Thymus (tissue), 11 donors: ENCODE measurements around the gene MORC3. TPM values are rescaled to one million over a fixed set of nuclear protein-coding genes. Genes with fewer than 3 reads are reported as not detected.

Experiments
- DNase-seq, 9 donors: peaks; one replicate each; pipeline ENCODE4 v3.0.0-alpha.2; 2013; ENCODE audit warnings: low spot score in 9 of 9, low read depth in 6 of 9, missing footprints in 1 of 9
- H3K27ac ChIP-seq, 2 donors: one replicate each; pipeline ENCODE4 v1.5.1; 2013; ENCODE audit warnings: control low read depth in 1 of 2, low read depth in 1 of 2, low read length in 1 of 2, mild to moderate bottlenecking in 1 of 2, moderate library complexity in 1 of 2
- H3K27me3 ChIP-seq, 2 donors: one replicate each; pipeline ENCODE4 v1.5.1; 2013; ENCODE audit warnings: low read length in 1 of 2; ENCODE audit not compliant: control insufficient read depth in 2 of 2, insufficient read depth in 1 of 2
- H3K36me3 ChIP-seq, 2 donors: one replicate each; pipeline ENCODE4 v1.5.1; 2013; ENCODE audit warnings: low read length in 1 of 2, mild to moderate bottlenecking in 1 of 2, moderate library complexity in 1 of 2; ENCODE audit not compliant: control insufficient read depth in 2 of 2, insufficient read depth in 2 of 2
- H3K4me1 ChIP-seq, 2 donors: one replicate each; pipeline ENCODE4 v1.5.1; 2013; ENCODE audit warnings: low read length in 2 of 2; ENCODE audit not compliant: control insufficient read depth in 2 of 2, insufficient read depth in 2 of 2
- H3K4me3 ChIP-seq, 2 donors: one replicate each; pipeline ENCODE4 v1.5.1; 2013; ENCODE audit warnings: low read length in 2 of 2, control low read depth in 1 of 2, mild to moderate bottlenecking in 1 of 2
- H3K9me3 ChIP-seq, 2 donors: one replicate each; pipeline ENCODE4 v1.5.1; 2013; ENCODE audit warnings: low read length in 1 of 2, mild to moderate bottlenecking in 1 of 2; ENCODE audit not compliant: control insufficient read depth in 2 of 2, insufficient read depth in 1 of 2
- WGBS: extraction: QIAGEN DNeasy Blood & Tissue Kit; methylation state at CpG from one replicate; pipeline ENCODE4 v1.1.7; 2013; 5-methylcytosine and 5-hydroxymethylcytosine counted together
- polyA plus RNA-seq: library from polyadenylated mRNA; stranded (reverse); fragments of 200-250 nt; gene quantifications from one replicate; pipeline ENCODE4 v1.2.3, GENCODE V29; 2013
- total RNA-seq: library from RNA; stranded (reverse); fragments of 120-200 nt; gene quantifications from one replicate; pipeline ENCODE4 v1.2.4, GENCODE V29; 2013
- donor health status: healthy.

The MORC3 gene
- total and polyA plus RNA-seq, 2 donors, result 33.2 to 48.1 TPM

- peaks cover 28 to 29% of the 10 kb centered on the region in 2 donors for H3K36me3 ChIP-seq
- H3K27me3 ChIP-seq, result no peaks in the 10 kb centered on the region
- 97% methylated on average over 8 of the region's 8 CpGs for WGBS
These were observed 80.7 kb downstream of the MORC3 start for GRCh38 chr21:36400719-36401118.

GRCh38 chr21:36402339-36402738 lies 82.3 kb downstream of the MORC3 start:
- Histone ChIP-seq H3K9me3 (no peaks in the 10 kb centered on the region), H3K36me3 (peaks cover 23 to 24% of the 10 kb centered on the region in 2 donors), H3K4me3 (no peak overlapping the region), H3K4me1 (no peaks in the 10 kb centered on the region), H3K27ac (no peak overlapping the region), H3K27me3 (no peaks in the 10 kb centered on the region)
- no peak for DNase-seq
- 96% methylated on average over 1 of the region's 1 CpG for WGBS

More at GRCh38 chr21:36400719-36401118, 80.7 kb downstream of the MORC3 start:
- Histone ChIP-seq H3K9me3 (no peaks in the 10 kb centered on the region), H3K27ac (no peak overlapping the region), H3K4me1 (no peaks in the 10 kb centered on the region), H3K4me3 (no peak overlapping the region)
- DNase-seq, result no peak

GRCh38 chr21:36403713-36404112 lies 83.7 kb downstream of the MORC3 start:
- WGBS, result 94% methylated on average over 5 of the region's 5 CpGs

GRCh38 chr21:36408568-36408967 lies 88.6 kb downstream of the MORC3 start:
- WGBS, result 95% methylated on average over 6 of the region's 6 CpGs
- H3K27ac ChIP-seq, result no peak overlapping the region
- no peaks in the 10 kb centered on the region for H3K27me3 ChIP-seq
- peaks cover 11 to 22% of the 10 kb centered on the region in 2 donors for H3K36me3 ChIP-seq
- no peaks in the 10 kb centered on the region for H3K9me3 ChIP-seq
- H3K4me1 ChIP-seq, result peaks cover 0 to 2% of the 10 kb centered on the region in 2 donors
- no peak overlapping the region for H3K4me3 ChIP-seq
- DNase-seq, result no peak

More at GRCh38 chr21:36403713-36404112, 83.7 kb downstream of the MORC3 start:
- DNase-seq, result no peak
- H3K27me3 ChIP-seq, result no peaks in the 10 kb centered on the region
- no peak overlapping the region for H3K27ac ChIP-seq
- H3K9me3 ChIP-seq, result no peaks in the 10 kb centered on the region
- H3K36me3 ChIP-seq, result peaks cover 19 to 23% of the 10 kb centered on the region in 2 donors
- H3K4me1 ChIP-seq, result no peaks in the 10 kb centered on the region
- H3K4me3 ChIP-seq, result no peak overlapping the region

GRCh38 chr21:36411301-36411700 lies 91.3 kb downstream of the MORC3 start:
- H3K27me3 ChIP-seq, result no peaks in the 10 kb centered on the region
- peaks cover 0 to 2% of the 10 kb centered on the region in 2 donors for H3K4me1 ChIP-seq
- H3K9me3 ChIP-seq, result no peaks in the 10 kb centered on the region
- no peak for DNase-seq
- H3K4me3 ChIP-seq, result no peak overlapping the region
- peaks cover 15 to 34% of the 10 kb centered on the region in 2 donors for H3K36me3 ChIP-seq
- 96% methylated on average over 10 of the region's 10 CpGs for WGBS
- H3K27ac ChIP-seq, result no peak overlapping the region

GRCh38 chr21:36412916-36413315 lies 92.9 kb downstream of the MORC3 start:
- WGBS, result 95% methylated on average over 11 of the region's 11 CpGs
- no peak for DNase-seq
- Histone ChIP-seq H3K4me1 (peaks cover 0 to 2% of the 10 kb centered on the region in 2 donors), H3K27me3 (no peaks in the 10 kb centered on the region), H3K27ac (no peak overlapping the region), H3K9me3 (no peaks in the 10 kb centered on the region), H3K36me3 (peaks cover 17 to 36% of the 10 kb centered on the region in 2 donors), H3K4me3 (no peak overlapping the region)

GRCh38 chr21:36415375-36415774 lies 95.4 kb downstream of the MORC3 start:
- Histone ChIP-seq H3K36me3 (peaks cover 17 to 32% of the 10 kb centered on the region in 2 donors), H3K27ac (no peak overlapping the region), H3K9me3 (no peaks in the 10 kb centered on the region), H3K27me3 (no peaks in the 10 kb centered on the region), H3K4me1 (peaks cover 0 to 2% of the 10 kb centered on the region in 2 donors), H3K4me3 (no peak overlapping the region)
- 96% methylated on average over 6 of the region's 6 CpGs for WGBS
- no peak for DNase-seq

- no peak overlapping the region for H3K27ac ChIP-seq
- H3K9me3 ChIP-seq, result no peaks in the 10 kb centered on the region
- no peak overlapping the region for H3K4me3 ChIP-seq
- no peak for DNase-seq
- H3K4me1 ChIP-seq, result no peaks in the 10 kb centered on the region
- H3K36me3 ChIP-seq, result peaks cover 5 to 12% of the 10 kb centered on the region in 2 donors
- no peaks in the 10 kb centered on the region for H3K27me3 ChIP-seq
- WGBS, result 97% methylated on average over 14 of the region's 14 CpGs
These were observed 99.2 kb downstream of the MORC3 start for GRCh38 chr21:36419241-36419640.

GRCh38 chr21:36419996-36420395 lies 100.0 kb downstream of the MORC3 start:
- peak in 6 of 9 donors; percentile 15 to 56 (median 28) for DNase-seq
- no peaks in the 10 kb centered on the region for H3K9me3 ChIP-seq
- peaks cover 5 to 12% of the 10 kb centered on the region in 2 donors for H3K36me3 ChIP-seq
- no peak overlapping the region for H3K4me3 ChIP-seq
- H3K27ac ChIP-seq, result no peak overlapping the region
- WGBS, result 60% methylated on average over 8 of the region's 8 CpGs
- no peaks in the 10 kb centered on the region for H3K27me3 ChIP-seq
- no peaks in the 10 kb centered on the region for H3K4me1 ChIP-seq
